D721Med (cell line): ENCODE results near the gene CTDP1.

Experiments
- DNase-seq: peaks from one replicate; pipeline ENCODE4 v3.0.0; 2011; ENCODE audit warnings: low spot score; ENCODE audit not compliant: insufficient read length
- FAIRE-seq: peaks from 2 replicates; lab custom pipeline; 2011; peaks lifted over from hg19 to GRCh38; lab: Jason Lieb, UNC
- CTCF ChIP-seq: IDR thresholded peaks from 2 replicates; pipeline ENCODE4 v1.5.1; 2012; ENCODE audit warnings: mild to moderate bottlenecking, control low read depth; ENCODE audit not compliant: insufficient read depth; ENCODE audit errors: missing control alignments

The CTDP1 gene

DNA sequence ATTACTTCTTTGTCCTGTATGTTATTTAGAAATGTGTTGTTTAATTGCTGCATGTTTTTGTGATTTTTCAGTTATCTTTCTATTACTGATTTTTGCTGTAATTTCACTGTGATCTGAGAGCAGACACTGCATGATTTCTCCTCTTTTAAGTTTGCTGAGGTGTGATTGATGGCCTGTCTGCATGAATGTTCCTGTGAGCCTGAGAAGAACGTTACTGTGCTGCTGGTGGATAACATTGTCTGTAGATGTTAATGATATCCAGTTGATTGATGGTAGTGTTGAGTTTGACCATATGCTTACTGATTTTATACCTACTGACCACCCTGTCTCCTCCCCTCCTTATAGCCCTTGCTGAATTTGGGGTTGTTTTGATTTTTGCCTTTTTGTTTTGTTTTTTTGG is 80.7 kb downstream of the CTDP1 start:
- FAIRE-seq, result peak; percentile 92
- no peak for DNase-seq
- no peak for TF ChIP-seq CTCF

DNA sequence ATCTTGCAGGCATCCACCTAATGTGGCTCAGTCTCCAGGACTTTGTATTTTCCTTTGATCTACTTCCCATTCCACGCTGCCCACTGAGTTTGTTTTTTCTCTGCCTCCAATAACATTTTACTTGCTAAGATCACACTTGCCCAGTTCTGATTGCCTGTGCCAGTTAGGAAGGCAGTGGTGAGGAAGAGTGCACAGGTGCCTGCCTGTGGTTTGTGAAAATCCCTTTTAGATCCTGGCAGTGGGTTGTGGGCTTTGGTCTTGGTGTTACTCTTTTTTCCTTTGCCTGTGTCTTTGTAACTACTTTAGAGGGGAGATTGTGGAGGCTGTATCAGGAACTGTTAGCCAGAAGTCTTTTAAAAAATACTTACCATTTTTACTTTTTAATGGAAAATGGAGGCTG is 81.3 kb downstream of the CTDP1 start:
- DNase-seq, result no peak
- FAIRE-seq, result no peak
- no peak for TF ChIP-seq CTCF

DNA sequence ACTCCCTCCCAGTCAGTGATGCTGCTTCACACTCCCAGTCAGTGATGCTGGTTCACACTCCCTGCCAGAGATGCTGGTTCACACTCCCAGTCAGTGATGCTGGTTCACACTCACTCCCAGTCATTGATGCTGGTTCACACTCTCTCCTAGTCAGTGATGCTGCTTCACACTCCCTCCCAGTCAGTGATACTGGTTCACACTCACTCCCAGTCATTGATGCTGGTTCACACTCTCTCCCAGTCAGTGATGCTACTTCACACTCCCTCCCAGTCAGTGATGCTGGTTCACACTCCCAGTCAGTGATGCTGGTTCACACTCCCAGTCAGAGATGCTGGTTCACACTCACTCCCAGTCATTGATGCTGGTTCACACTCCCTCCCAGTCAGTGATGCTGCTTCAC is 83.8 kb downstream of the CTDP1 start:
- no peak for TF ChIP-seq CTCF
- FAIRE-seq, result no peak
- DNase-seq, result no peak

DNA sequence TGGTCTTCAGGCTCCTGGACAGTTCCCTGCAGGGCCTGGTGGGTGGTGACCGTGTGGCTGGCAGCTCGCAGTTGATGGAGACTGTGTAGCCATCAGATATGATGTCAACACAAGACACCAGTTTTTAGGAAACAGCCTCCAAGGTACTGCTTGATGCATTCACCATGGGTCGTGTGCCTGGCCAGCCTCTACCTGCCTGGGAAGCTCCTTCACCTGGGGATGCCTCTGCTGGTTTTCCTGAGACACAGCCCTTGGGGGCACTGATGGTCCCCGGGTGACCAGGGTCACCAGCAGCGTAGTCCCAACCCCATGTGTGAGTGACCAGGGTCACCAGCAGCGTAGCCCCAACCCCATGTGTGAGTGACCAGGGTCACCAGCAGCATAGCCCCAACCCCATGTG is 84.5 kb downstream of the CTDP1 start:
- no peak for TF ChIP-seq CTCF
- no peak for FAIRE-seq

GRCh38 chr18:79765491-79766245 is 86.1 kb downstream of the CTDP1 start:
- no peak for DNase-seq
- no peak for TF ChIP-seq CTCF
- FAIRE-seq, result no peak

More for the DNA sequence above, 84.5 kb downstream of the CTDP1 start:
- no peak for DNase-seq

- FAIRE-seq (no peak), DNase-seq (no peak)
- TF ChIP-seq CTCF, result no peak
These were observed 86.7 kb downstream of the CTDP1 start for GRCh38 chr18:79766308-79766707.

DNA sequence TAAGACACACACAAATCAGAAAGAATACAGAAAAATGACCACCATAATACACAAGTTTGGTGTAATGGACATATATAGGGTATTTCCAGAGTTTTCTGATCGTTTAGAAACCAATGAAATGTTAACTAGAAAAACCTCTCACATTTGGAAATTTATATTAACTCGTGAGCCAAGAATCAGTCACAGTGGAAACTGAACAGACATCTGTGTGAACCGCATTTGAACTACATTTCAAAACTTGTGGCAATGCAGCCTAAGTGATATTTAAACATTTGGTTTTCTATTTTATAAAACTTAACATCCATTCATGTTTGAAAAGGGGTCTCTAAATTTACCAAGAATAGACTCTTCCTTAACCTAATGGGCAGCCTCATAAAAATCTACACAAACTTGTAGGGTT is 89.1 kb downstream of the CTDP1 start:
- DNase-seq, result no peak
- no peak for TF ChIP-seq CTCF
- peak; percentile 32 for FAIRE-seq
